ENCODE results near the gene ZSCAN16.
"Not testable (repeated sequence)": the region's sequence is repeated elsewhere in the genome, so short reads cannot be mapped to it uniquely, and the experiment has no call there.

GRCh38 chr6:28080381-28080630 lies 44.1 kb upstream of the ZSCAN16 start, which contains the start of gene ZNF165:
- not testable (repeated sequence) for TF ChIP-seq SP1 (IDR thresholded peaks at IDR 0.05); ARNT (IDR thresholded peaks at IDR 0.05); ELF4 (IDR thresholded peaks at IDR 0.05); BHLHE40 (IDR thresholded peaks at IDR 0.05; ENCODE audit: borderline replicate concordance); HDGF (IDR thresholded peaks at IDR 0.05; ENCODE audit: borderline replicate concordance); FOXK2 (IDR thresholded peaks at IDR 0.05); NFRKB (IDR thresholded peaks at IDR 0.05); FOXM1 (IDR thresholded peaks at IDR 0.05; ENCODE audit: borderline replicate concordance); LEF1 (IDR thresholded peaks at IDR 0.05; ENCODE audit: borderline replicate concordance)

Data from HEK293T (cell line).